Prostate gland (tissue), 2 donors: ENCODE data around the gene RHBDD1.

Experiments
- CTCF ChIP-seq, 4 experiments: fragments of 200-600 bp in 2 of 4; fragments of 450-650 bp in 2 of 4; sonication (generic) in 2 of 4; IDR thresholded peaks; 1 replicate in 3 of 4; 2 replicates in 1 of 4; pipeline ENCODE4 v1.5.1; 2016 to 2019; ENCODE audit warnings: antibody characterized with exemption in 4 of 4, mild to moderate bottlenecking in 2 of 4, moderate library complexity in 2 of 4
- POLR2A ChIP-seq: fragments of 450-650 bp; IDR thresholded peaks from one replicate; pipeline ENCODE4 v1.6.1; 2016; ENCODE audit warnings: antibody characterized with exemption, mild to moderate bottlenecking
- POLR2AphosphoS5 ChIP-seq: sonication (generic); formaldehyde crosslinking; IDR thresholded peaks from one replicate; pipeline ENCODE4 v1.6.1; 2017; ENCODE audit warnings: antibody characterized with exemption

GRCh38 chr2:226903179-226903578 lies 67.3 kb downstream of the RHBDD1 start:
- no peak for TF ChIP-seq CTCF (IDR thresholded peaks at IDR 0.05)
- TF ChIP-seq POLR2A: no peak
- TF ChIP-seq POLR2AphosphoS5: no peak
